ENCODE results near the gene MPZ. TPM values are rescaled to one million over a fixed set of nuclear protein-coding genes. Genes with fewer than 3 reads are reported as not detected.

Gene MPZ
- 4.0 TPM for total RNA-seq
- long read RNA-seq, partial matches to known transcripts, result 0 of 2 reads
- long read RNA-seq, other reads (novel, unspliced or antisense), result 2 of 2 reads

DNA sequence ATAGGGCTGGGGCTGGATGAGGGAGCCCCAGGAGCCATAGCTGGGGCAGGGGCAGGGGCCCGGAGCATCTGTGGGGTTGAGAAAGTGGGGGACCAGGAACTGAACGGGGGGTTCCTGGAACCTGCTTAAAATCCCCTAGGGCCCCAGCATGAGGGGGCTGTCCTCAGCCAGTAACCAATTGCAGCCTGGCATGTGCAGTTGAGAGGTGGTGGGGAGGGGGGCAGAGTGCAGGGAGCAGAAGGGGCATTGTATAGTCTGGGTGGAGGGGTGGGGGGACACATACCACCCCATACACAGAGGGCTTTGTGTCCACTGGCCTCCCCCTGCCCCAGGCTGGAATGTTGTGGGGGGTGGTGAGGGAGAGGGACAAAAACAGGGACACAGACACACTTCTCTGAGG lies at the start of gene MPZ:
Gene MPZ (minus strand): TSS at position 101 of the 400 bp plus-strand sequence. CDS start 63 bp downstream, at position 38.
- H3K4me1 ChIP-seq, result peaks cover 20% of the 10 kb centered on the region
- H3K9me3 ChIP-seq, result no peaks in the 10 kb centered on the region
- no peak for TF ChIP-seq CTCF (IDR thresholded peaks at IDR 0.05)
- H3K36me3 ChIP-seq, result no peaks in the 10 kb centered on the region
- no peak for ATAC-seq
- no peaks in the 10 kb centered on the region for H3K27me3 ChIP-seq (ENCODE audit: low read depth)
- no peak within 1 kb of the TSS for H3K4me3 ChIP-seq
- intact Hi-C loops (cut with DNase I), result no loop called here
- no peak within 1 kb of the TSS for H3K27ac ChIP-seq
- no peak for DNase-seq

- DNase-seq, result no peak
- H3K4me1 ChIP-seq, result peaks cover 7% of the 10 kb centered on the region
These were observed 49.5 kb upstream of the MPZ start for GRCh38 chr1:161359291-161359690.

GRCh38 chr1:161357073-161357472 lies 47.3 kb upstream of the MPZ start:
- no peak for TF ChIP-seq CTCF (IDR thresholded peaks at IDR 0.05)
- intact Hi-C loops (cut with DNase I), result no loop called here
- Histone ChIP-seq H3K4me1 (peaks cover 7% of the 10 kb centered on the region), H3K36me3 (peaks cover 35% of the 10 kb centered on the region), H3K9me3 (no peaks in the 10 kb centered on the region), H3K4me3 (no peak overlapping the region), H3K27me3 (ENCODE audit: low read depth) (no peaks in the 10 kb centered on the region), H3K27ac (no peak overlapping the region)
- ATAC-seq (no peak), DNase-seq (no peak)

More at GRCh38 chr1:161359291-161359690, 49.5 kb upstream of the MPZ start:
- Histone ChIP-seq H3K4me3 (no peak overlapping the region), H3K27ac (peak overlapping the region; percentile 26), H3K27me3 (ENCODE audit: low read depth) (no peaks in the 10 kb centered on the region), H3K9me3 (no peaks in the 10 kb centered on the region), H3K36me3 (peaks cover 43% of the 10 kb centered on the region)
- no peak for TF ChIP-seq CTCF (IDR thresholded peaks at IDR 0.05)
- ATAC-seq, result peak; percentile 47 to 61
- intact Hi-C loops (cut with DNase I), result no loop called here

DNA sequence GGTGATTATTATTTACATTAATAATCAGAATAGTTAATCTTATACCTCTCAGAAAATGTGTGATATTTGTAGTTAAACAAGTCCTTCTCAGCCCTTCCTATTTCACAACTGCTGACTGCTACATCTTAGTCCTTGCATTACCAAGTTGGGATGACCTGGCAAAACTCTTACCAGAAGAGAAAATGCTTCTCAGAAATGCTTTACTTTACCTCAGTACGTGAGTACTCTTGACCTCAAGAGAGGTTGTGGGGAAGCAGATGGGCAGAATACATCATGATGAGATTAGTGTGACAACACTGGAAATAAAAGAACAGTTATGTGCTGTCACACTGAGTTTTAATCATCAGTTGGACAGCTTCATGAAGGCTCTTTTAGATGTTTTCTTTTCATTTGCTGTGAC lies 41.7 kb upstream of the MPZ start:
- intact Hi-C loops (cut with DNase I), result no loop called here

DNA sequence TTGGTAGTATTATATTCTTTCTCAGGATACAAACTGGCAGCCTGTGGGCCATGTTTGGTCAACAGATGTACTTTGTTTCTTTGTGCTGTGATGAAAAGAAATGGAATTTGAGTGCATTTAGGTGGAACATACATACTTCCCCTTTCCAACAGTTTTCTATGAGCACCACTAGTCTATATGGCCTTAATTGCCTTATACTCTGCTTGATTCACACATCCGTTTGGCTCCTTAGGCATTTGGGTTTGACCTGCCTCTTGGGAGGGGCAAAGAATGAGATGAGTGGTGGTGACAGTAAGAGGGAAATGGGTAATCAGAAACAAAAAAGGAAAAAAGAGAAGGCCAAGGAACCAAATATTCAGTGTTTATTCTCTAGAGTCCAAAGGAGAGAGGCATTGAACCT lies 40.9 kb upstream of the MPZ start:
- Histone ChIP-seq H3K9me3 (no peaks in the 10 kb centered on the region), H3K4me3 (no peak overlapping the region), H3K4me1 (no peaks in the 10 kb centered on the region), H3K27me3 (ENCODE audit: low read depth) (no peaks in the 10 kb centered on the region), H3K27ac (no peak overlapping the region), H3K36me3 (peaks cover 29% of the 10 kb centered on the region)
- TF ChIP-seq CTCF (IDR thresholded peaks at IDR 0.05), result no peak
- intact Hi-C loops (cut with DNase I), result no loop called here
- DNase-seq (no peak), ATAC-seq (no peak)

More for the DNA sequence above, 41.7 kb upstream of the MPZ start:
- Histone ChIP-seq H3K27me3 (ENCODE audit: low read depth) (no peaks in the 10 kb centered on the region), H3K9me3 (no peaks in the 10 kb centered on the region), H3K4me1 (no peaks in the 10 kb centered on the region), H3K4me3 (no peak overlapping the region), H3K36me3 (peaks cover 26% of the 10 kb centered on the region), H3K27ac (no peak overlapping the region)
- no peak for TF ChIP-seq CTCF (IDR thresholded peaks at IDR 0.05)
- ATAC-seq (peak in 1 of 2 donors; percentile 53), DNase-seq (no peak)

Data from lower lobe of right lung (tissue), 2 donors.